VCaP (cell line): ENCODE data around the gene AMOTL2.

ENCODE experiments used
- H3K27ac ChIP-seq: fragments of 450-650 bp; 2 replicates; pipeline ENCODE4 v1.5.1; 2017
- TF ChIP-seq, protein P1 (sequence below): fragments of 450-650 bp; conservative IDR thresholded peaks from 2 replicates; pipeline ENCODE4 v1.5.1; 2017; ENCODE audit warnings: mild to moderate bottlenecking, moderate library complexity

The AMOTL2 gene

GRCh38 chr3:134336587-134336986 is 37.7 kb downstream of the AMOTL2 start:
- TF ChIP-seq, protein P1, sequence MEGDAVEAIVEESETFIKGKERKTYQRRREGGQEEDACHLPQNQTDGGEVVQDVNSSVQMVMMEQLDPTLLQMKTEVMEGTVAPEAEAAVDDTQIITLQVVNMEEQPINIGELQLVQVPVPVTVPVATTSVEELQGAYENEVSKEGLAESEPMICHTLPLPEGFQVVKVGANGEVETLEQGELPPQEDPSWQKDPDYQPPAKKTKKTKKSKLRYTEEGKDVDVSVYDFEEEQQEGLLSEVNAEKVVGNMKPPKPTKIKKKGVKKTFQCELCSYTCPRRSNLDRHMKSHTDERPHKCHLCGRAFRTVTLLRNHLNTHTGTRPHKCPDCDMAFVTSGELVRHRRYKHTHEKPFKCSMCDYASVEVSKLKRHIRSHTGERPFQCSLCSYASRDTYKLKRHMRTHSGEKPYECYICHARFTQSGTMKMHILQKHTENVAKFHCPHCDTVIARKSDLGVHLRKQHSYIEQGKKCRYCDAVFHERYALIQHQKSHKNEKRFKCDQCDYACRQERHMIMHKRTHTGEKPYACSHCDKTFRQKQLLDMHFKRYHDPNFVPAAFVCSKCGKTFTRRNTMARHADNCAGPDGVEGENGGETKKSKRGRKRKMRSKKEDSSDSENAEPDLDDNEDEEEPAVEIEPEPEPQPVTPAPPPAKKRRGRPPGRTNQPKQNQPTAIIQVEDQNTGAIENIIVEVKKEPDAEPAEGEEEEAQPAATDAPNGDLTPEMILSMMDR = no peak
- H3K27ac ChIP-seq = no peak overlapping the region

GRCh38 chr3:134334901-134335280 is 39.4 kb downstream of the AMOTL2 start:
- TF ChIP-seq, protein P1 = no peak
- no peak overlapping the region for H3K27ac ChIP-seq

DNA sequence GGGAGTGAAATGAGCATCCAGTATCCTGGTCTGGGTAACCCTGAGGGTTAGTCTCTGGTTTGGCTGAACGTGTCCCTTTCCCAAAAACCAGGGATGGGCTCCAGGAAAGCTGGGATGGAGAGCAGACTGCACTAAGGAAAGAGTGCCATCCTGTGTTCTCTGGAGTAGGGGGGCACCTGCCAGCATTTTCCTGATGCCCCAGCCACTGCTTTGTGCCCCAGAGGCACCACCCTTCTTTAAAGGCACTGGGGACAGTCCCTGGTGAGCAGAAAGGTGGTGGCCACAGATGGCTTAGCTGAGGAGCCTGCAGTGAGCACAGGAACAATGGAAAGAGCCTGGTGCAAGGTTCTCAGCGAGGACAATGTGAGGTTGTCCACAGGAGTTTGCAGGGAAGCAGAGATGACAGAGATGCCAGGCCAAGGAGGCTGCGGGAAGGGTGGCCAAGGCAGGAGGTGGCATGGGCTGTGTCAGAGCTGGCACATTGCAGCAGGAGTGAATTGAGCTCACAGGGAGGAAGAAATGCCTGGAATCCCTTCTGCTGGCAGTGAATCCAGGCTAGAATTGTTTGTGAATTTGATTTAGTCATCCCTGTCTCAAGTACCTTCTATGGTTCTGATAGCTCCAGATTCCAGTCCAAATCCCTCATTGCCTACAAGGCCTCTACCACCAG is 39.9 kb downstream of the AMOTL2 start:
- TF ChIP-seq, protein P1 = no peak
- no peak overlapping the region for H3K27ac ChIP-seq

GRCh38 chr3:134333522-134334181 is 40.6 kb downstream of the AMOTL2 start:
- H3K27ac ChIP-seq = no peak overlapping the region

GRCh38 chr3:134332344-134332743 is 41.9 kb downstream of the AMOTL2 start:
- TF ChIP-seq, protein P1 = no peak
- no peak overlapping the region for H3K27ac ChIP-seq

More at GRCh38 chr3:134333522-134334181, 40.6 kb downstream of the AMOTL2 start:
- TF ChIP-seq, protein P1 = no peak

GRCh38 chr3:134331811-134332199 is 42.4 kb downstream of the AMOTL2 start:
- TF ChIP-seq, protein P1 = no peak
- no peak overlapping the region for H3K27ac ChIP-seq

DNA sequence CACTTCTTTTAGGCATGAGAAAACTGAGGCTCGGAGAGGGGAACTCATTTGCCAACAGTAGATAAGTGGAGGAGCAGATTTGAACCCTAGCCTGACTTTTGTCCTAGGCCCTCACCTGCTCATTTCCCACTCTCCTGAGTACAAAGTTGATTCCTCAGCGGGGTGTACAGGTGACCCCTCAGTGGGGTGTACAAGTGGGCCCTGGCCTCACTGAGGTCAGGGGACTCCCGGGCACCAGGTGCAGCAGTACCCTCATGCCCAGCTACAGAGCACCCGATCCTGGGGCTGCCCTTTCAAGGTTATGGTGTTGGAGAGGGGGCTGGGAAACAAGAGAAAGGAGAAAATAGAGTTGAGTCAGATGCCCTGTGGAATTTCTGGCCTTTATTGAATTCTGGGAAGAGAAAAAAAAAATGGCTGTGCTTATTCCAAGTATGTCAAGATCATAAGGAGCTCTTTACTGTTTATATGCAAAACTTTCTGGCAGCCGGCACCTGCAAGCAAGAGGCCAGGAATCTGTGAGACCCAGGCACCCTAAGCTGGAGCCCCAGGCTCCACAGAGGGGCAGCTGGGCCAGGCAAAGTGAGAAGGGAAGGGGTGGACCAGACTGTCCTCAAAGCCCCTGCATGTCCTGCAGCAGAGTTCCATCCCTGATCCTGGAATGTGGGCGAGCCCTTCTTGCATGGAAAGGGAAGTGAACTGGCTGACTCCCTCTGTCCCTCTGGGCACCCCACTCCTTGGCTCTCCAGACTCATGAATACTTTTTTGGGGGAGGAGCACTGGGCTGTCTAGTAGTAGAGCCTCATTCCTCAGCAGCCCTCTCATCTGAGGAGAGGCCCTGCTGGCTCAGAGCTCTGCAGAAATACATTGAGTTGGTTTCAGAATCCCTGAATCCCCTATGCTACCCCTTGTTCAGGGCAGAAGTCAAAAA is 43.1 kb downstream of the AMOTL2 start:
- H3K27ac ChIP-seq = no peak overlapping the region
- TF ChIP-seq, protein P1 = no peak
